ENCODE results near the gene ATG101. TPM values are rescaled to one million over a fixed set of nuclear protein-coding genes. Genes with fewer than 3 reads are reported as not detected.

ATG101 gene
- total and polyA plus RNA-seq, 4 donors, result 22.1 to 64.3 (median 36.7) TPM

GRCh38 chr12:52062167-52063081 lies 7.4 kb upstream of the ATG101 start:
- TF ChIP-seq CTCF (IDR thresholded peaks at IDR 0.05; ENCODE audit: control extremely low read depth, extremely low read depth), result no peak
- no peaks in the 10 kb centered on the region for H3K9me3 ChIP-seq (ENCODE audit: control insufficient read depth in 4 of 4, insufficient read depth in 3 of 4, low read length in 3 of 4)
- WGBS, 2 donors, result 84 to 92% methylated on average over 6 of the region's 6 CpGs
- H3K27me3 ChIP-seq (ENCODE audit: control insufficient read depth in 3 of 3, insufficient read depth in 3 of 3, low read length in 2 of 3), result peaks cover 0 to 2% (median 0%) of the 10 kb centered on the region in 3 donors
- H3K27ac ChIP-seq (ENCODE audit: low read depth in 1 of 2, low read length in 1 of 2), result no peak overlapping the region
- ATAC-seq (ENCODE audit: insufficient read depth, low FRiP score) (no peak), DNase-seq (no peak)
- no peak overlapping the region for H3K9ac ChIP-seq (ENCODE audit: insufficient read depth in 1 of 2, low read length in 2 of 2)
- peaks cover 0 to 10% (median 5%) of the 10 kb centered on the region in 4 donors for H3K36me3 ChIP-seq (ENCODE audit: control insufficient read depth in 4 of 4, insufficient read depth in 4 of 4, low read length in 4 of 4)
- no peak overlapping the region for H3K4me3 ChIP-seq
- H3K4me1 ChIP-seq (ENCODE audit: control insufficient read depth in 5 of 5, insufficient read depth in 5 of 5, low read length in 5 of 5), result peaks cover 0 to 6% (median 0%) of the 10 kb centered on the region in 5 donors

- ATAC-seq (ENCODE audit: insufficient read depth, low FRiP score), result no peak
- peaks cover 0 to 2% (median 0%) of the 10 kb centered on the region in 3 donors for H3K27me3 ChIP-seq (ENCODE audit: control insufficient read depth in 3 of 3, insufficient read depth in 3 of 3, low read length in 2 of 3)
- WGBS, 2 donors, result 83 to 85% methylated on average over 20 of the region's 20 CpGs
- TF ChIP-seq CTCF (IDR thresholded peaks at IDR 0.05; ENCODE audit: control extremely low read depth, extremely low read depth), result no peak
- H3K9ac ChIP-seq (ENCODE audit: insufficient read depth in 1 of 2, low read length in 2 of 2), result no peak overlapping the region
- no peak overlapping the region for H3K4me3 ChIP-seq
- peak overlapping the region in 1 of 2 donors; percentile 28 for H3K27ac ChIP-seq (ENCODE audit: low read depth in 1 of 2, low read length in 1 of 2)
- H3K4me1 ChIP-seq (ENCODE audit: control insufficient read depth in 5 of 5, insufficient read depth in 5 of 5, low read length in 5 of 5), result peaks cover 0 to 6% (median 0%) of the 10 kb centered on the region in 5 donors
- H3K9me3 ChIP-seq (ENCODE audit: control insufficient read depth in 4 of 4, insufficient read depth in 3 of 4, low read length in 3 of 4), result no peaks in the 10 kb centered on the region
- no peak for DNase-seq
- H3K36me3 ChIP-seq (ENCODE audit: control insufficient read depth in 4 of 4, insufficient read depth in 4 of 4, low read length in 4 of 4), result peaks cover 0 to 7% (median 3%) of the 10 kb centered on the region in 4 donors
These were observed 6.5 kb upstream of the ATG101 start for GRCh38 chr12:52063082-52063924.

- peaks cover 0 to 6% (median 1%) of the 10 kb centered on the region in 5 donors for H3K4me1 ChIP-seq (ENCODE audit: control insufficient read depth in 5 of 5, insufficient read depth in 5 of 5, low read length in 5 of 5)
These were observed 5.7 kb upstream of the ATG101 start for GRCh38 chr12:52063981-52064649.

More at GRCh38 chr12:52063981-52064649, 5.7 kb upstream of the ATG101 start:
- DNase-seq (no peak), ATAC-seq (ENCODE audit: insufficient read depth, low FRiP score) (no peak)
- Histone ChIP-seq H3K9me3 (ENCODE audit: control insufficient read depth in 4 of 4, insufficient read depth in 3 of 4, low read length in 3 of 4) (no peaks in the 10 kb centered on the region), H3K4me3 (no peak overlapping the region), H3K27ac (ENCODE audit: low read depth in 1 of 2, low read length in 1 of 2) (peak overlapping the region; percentile 4 to 47), H3K36me3 (ENCODE audit: control insufficient read depth in 4 of 4, insufficient read depth in 4 of 4, low read length in 4 of 4) (peaks cover 0 to 3% (median under 1%) of the 10 kb centered on the region in 4 donors), H3K27me3 (ENCODE audit: control insufficient read depth in 3 of 3, insufficient read depth in 3 of 3, low read length in 2 of 3) (peaks cover 0 to 2% (median 0%) of the 10 kb centered on the region in 3 donors), H3K9ac (ENCODE audit: insufficient read depth in 1 of 2, low read length in 2 of 2) (no peak overlapping the region)
- no peak for TF ChIP-seq CTCF (IDR thresholded peaks at IDR 0.05; ENCODE audit: control extremely low read depth, extremely low read depth)
- 79 to 82% methylated on average over 12 of the region's 12 CpGs for WGBS, 2 donors
